Hematopoietic multipotent progenitor cell treated with erythropoietin and hydrocortisone succinate and interleukin-3 and kit ligand, for 6 days (in vitro differentiated cells): ENCODE measurements around the gene TSPAN18.

Source experiments
- DNase-seq: peaks from one replicate; pipeline ENCODE4 v3.0.0-alpha.2; 2015

Gene TSPAN18

DNA sequence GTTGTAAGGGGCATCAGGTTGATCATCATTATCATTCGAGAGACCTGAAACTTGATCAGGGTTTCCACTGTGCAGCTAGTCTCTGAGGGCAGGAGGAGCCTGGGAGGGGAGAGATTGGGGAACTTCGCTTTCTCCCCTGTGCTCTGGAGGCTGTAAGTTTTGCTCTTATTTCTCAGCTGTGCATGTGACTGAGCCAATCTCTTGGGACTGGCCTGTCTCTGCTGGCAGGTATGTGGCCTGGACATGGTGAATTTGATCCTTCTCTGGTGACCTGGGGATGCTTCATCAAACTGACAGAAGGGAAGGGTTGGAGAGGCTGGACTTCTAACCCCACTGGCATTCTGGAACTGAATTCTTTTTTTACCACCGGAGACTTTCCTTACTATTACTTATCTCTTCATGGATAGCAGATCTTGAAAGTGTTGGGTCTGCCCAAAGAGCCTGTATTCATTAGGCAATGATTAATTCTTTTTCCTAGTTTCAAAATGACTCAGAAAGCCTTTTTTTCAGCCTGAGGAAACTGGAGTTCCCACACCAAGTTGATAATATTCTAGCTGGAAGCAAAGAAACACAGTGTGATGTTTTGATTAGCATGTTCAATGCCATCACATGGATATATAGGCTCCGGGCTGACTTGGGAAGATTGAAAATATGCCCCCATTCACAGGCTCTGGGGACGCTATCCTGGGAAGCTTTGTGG lies 36.5 kb downstream of the TSPAN18 start:
- DNase-seq, result no peak

DNA sequence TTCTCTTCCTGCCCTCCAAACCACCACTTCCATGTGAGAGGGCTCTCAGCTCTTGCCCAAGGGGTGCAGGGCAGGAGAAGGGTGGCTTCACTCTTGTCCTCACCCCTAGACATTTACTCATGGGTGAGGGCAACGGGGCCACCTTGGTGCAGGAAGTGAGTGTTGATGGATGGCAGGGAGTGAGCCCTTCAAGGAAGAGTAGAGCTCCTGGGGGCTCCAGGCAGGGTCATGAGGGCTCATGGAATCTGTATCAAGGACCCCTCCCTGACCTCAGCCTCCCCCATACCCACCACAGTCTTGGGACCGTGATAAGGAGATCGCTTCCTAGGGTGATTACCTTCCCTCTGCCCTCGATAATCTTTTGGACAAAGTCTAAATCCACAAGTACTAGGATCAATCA lies 37.8 kb downstream of the TSPAN18 start:
- DNase-seq, result no peak

- DNase-seq, result no peak
Observed at GRCh38 chr11:44765026-44765595, 38.3 kb downstream of the TSPAN18 start.

DNA sequence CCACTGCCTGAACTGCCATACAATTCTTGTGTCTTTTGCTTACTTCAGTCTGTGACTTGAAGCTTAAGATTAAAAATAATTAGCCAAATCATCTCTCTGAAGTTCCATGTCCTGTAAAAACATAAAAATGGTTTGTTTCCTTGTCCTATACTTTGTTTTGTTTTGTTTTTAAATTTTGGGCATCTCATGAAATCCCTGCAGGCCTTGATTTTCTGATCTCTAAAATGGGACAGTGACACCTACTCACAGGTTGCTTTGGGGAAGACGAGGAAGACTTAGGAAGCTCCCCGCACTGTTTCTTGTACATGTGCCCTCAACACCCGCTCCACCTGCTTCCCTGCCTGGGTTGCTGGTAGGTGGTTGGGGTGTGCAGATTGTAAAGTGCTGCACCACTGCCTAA lies 38.9 kb downstream of the TSPAN18 start:
- no peak for DNase-seq

DNA sequence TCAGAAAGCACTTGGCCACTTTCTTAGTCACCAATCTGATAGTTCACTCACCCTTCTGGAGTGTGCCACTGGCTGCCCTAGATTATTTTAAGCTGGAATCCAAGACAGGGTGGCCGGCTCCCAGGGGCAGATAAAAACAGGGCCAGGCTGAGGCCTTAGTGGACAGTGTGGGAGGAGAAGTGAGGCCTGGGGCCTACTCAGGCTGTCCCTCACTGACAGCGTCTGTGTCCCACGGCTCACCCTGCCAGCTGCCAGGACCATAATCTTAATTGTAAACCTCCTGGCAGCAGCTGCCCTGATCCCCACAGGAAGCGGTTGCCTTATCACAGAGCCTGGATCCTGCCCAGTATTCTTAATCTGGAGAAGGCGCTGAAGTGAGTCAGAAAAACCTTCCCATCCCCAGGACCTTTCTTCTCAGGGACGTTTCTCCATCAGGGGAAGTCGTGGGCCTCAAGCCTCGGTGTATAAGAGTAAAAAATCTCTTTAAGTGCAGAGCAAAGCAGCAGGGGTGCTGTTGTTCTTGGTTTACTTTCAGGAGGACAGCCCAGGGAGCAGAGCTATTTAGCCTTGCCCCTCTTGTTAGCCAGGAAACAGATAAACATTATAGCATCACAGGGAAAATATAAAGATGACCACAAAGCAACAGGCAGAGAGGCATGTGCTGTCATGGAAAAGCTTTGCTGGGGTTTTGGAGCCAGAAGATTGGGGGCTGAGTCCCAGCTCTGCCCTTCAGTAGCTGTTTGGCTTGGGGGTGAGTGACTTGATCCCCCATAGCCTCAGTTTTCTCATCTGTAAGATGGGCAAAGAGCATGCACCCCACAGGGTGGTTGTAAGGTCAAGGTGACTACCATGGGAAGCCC lies 39.6 kb downstream of the TSPAN18 start:
- peak; percentile 83 for DNase-seq

GRCh38 chr11:44766972-44767278 lies 40.2 kb downstream of the TSPAN18 start:
- no peak for DNase-seq

GRCh38 chr11:44767421-44767820 lies 40.7 kb downstream of the TSPAN18 start:
- no peak for DNase-seq

DNA sequence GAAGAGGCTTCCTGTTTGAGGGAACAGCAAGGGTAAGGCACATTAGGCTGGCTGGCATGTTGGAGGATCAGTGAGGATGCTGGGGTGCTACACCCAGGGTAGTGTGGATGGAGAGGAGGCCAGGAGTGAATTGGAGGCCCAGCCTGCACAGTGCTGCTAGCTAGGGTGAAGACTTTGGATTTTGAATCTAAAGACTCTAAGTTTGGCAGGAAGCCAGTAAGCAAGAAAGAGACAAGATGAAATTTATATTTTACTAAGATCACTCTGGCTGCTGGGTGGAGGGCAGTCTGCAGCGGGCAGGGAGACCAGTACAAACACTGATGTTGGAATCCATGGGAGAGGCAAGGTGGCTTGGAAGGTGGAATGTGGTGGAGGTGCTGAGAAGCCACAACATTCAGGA lies 43.6 kb downstream of the TSPAN18 start:
- peak; percentile 30 for DNase-seq

- no peak for DNase-seq
Observed at GRCh38 chr11:44771252-44771734, 44.5 kb downstream of the TSPAN18 start.

GRCh38 chr11:44771841-44772240 lies 45.1 kb downstream of the TSPAN18 start:
- DNase-seq, result no peak

DNA sequence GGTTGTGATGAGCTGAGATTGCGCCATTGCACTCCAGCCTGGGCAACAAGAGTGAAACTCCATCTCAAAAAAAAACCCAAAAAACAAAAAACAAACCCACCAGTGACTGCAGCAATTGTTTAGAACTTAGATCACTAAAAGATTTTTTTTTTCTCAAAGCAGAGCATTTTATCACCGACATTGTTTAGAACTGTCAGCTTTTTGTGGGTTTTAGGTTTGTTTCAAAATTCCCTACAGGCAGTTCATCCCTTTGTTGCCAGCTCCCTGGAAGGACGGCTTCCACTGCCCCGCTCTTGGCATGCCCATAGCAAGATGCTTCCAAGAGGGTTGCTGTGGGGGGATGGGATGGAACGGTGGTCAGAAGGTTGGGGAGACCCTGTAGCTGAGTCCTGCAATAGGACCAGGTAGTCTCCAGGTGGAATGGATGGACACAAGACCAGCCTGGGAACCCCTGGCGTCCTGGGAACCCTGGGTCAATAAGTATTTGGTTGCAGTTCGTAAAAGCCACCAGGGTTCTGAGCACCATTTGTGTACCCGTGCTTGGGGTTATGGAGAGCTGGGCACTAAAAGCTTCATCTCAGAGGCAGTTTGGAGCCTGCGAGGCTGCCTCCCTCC lies 46.7 kb downstream of the TSPAN18 start:
- DNase-seq, result no peak

GRCh38 chr11:44774108-44774507 lies 47.3 kb downstream of the TSPAN18 start:
- DNase-seq, result no peak

DNA sequence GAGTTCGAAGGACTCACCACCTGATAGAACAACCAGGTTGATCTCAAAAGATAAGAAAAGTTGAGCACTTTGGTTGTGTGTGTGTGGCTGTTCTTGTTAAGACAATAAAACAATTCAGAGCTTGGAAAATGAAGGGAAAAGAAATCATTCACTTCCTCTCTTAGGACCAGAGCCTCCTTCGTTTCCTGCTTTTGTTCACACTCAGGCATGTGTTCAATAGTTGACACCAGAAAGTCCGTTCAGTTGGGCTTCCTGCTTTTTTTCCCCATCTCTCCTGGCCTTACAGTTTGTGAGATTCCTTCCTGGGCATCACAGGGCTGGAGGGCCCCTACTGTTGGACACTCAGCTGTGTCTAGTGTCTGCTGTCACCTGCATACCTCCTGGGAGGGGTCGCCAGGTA lies 48.0 kb downstream of the TSPAN18 start:
- no peak for DNase-seq

DNA sequence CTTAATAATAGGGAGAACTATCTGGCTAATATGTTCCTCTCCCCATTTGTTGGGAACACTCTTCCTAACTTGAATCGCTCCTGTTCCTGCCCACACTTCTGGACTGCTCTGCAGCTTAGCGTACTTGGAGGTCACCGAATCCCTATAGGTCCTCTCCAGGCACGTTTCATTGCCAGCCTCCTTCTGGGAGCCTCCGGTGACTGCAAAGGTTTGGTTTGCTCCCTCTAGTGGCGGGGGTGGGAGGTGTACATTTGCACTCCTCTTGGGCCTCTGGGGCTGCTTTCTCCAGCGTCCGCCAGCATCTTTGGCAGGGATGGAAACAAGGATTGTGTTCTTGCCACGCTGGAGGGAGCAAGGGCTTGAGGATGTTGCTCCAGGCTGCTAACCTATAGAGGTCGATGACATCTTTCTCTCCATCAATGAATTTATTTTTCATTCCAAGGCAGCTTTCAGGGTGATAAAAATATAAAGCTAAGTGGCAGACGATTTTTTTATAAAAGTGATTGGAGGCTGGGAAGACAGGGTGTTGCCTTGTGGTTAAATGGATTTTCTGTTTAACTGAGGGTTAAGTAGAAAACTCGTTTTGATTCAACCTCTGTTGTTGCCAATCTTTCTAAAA lies 48.7 kb downstream of the TSPAN18 start:
- peak; percentile 88 for DNase-seq

DNA sequence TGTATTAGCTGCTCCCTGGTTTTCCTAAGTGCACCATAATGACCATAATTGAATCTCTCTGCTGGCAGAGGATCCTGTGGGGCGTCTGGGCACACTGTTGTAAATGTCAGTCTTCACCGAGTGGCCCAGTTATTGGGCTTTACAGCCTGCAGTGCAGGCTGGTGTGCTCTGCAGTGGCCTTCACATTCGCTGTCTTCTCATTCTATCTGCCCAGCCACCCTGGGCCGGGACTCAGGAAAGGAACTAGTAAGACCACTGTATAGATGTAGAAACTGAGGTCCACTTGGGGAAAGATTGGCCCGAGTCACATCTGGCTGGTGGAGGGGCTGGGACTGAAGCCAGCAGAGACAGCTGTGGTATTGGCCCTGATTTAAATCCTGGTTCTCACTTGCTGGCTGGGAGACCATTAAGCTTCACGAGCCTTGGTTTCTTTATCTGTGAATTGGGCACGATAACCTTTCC lies 49.3 kb downstream of the TSPAN18 start:
- no peak for DNase-seq

DNA sequence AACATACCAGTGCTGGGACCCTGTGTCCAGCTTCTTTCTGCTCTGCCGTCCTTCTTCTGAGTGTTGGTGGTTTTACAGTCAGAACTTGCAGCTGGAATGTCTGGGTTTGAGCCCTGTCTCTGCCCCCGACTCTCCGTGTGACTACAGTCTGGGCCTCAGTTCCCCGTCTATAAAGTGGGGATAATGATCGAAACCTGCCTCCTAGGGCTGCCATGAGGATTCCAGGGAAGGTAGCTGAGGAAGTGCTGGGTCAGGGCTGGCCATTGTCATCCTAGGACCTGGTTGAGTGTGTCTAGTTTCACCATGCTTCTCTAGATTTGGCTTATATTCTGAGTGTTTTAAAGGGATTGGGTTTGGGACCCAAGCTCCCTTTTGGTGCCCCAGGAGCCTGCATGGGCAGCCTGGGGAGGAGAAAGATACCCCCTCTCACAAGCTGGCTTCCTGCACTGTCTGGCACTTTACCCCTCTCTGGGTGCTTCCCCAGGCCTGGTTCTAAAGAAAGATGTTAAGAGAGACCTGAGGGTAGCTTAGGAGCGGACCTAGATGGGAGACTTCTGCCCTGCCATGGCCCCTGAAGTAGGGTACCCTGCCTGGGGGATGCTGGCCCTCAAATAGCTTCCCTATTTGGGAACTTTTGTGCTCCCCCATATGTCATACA lies 49.9 kb downstream of the TSPAN18 start:
- DNase-seq, result no peak

DNA sequence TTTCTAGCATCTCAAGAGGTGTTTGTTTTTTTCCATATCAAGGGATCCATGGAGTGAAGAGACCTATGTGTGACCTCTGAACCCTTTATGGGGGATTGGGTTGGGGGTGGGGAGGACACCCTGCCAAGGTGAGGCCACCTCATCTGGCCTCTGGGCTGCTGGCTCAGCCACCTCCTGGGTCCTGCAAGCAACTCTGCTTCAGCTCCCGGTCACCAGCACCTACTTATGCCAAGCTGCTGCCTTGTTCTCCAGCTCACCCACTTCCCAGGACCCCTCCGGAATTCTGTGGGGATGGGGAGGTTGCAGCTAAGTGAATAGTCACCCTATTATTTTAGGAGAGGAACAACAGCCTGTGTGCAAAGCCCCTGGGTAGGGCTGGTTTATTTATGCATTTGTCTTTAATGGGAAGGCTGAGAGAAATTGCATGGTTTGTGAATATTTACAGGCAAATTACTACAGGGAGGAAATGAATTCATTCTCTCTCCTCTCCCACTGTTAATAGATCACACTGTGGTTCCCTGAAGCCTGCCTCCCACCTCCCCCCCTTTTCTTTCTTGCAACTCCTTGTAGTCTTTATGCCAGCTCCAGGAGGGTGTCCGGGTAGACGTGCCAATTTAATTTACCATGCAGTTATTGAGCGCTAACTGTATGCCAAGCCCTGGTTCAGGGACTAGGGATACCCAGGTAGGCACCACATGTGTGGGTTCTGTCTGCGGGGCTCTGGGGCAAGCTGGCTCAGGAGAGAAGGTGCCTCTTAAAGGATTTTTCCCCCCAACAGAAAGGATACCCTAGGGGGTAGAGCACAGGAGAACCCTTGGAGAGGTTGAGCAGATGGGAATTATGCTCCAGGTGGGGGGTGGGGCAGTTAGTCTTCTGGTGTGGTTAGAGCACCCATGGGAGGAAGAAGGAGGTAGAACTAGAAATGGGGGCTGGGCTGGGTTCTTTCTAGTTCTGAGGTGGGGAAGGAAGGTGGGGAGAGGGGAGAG lies 50.7 kb downstream of the TSPAN18 start:
- no peak for DNase-seq

DNA sequence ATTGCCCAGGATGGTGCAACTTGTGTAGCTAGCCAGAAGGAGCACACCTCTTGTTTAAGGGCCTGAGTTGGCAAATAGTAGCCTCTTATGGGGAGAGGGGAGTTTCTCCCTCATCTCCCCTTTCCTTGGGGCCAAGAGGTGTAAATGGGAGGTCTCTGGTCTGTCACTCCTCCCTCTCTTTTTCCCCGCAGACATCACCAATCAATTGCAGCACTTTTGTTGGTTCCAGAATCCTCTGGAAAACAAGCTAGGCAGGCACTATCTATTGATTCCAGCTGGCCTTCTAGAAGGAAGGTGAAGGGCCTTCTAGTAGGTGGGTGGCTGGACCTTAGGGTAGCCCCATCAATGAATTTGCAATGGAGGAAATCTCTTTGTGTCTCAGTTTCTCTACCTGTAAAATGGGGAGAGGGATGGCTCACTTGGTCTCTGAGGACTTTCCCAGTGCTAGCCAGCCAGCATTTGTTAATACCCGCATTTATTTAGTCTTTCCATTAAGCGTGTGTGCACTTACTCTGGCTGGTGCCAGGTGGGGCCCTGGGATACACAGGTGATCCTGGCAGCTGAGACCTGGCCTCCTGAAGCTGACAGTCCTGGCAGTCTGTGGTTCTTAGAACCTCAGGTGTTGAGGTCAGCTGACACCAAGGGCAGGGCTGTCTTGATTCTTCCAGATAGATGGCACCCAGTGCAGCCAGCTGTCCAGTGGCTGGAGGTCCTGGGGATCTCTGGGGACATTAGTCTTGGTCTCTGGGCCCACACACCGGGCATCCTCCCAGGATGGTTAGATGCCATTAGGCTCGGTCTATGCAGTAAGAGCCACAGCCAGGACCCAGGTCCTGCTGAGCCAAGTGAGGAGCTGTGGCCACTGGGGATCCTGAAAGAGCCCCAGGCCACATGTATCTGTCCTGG lies 51.7 kb downstream of the TSPAN18 start:
- DNase-seq, result peak; percentile 58

- DNase-seq, result no peak
Observed at GRCh38 chr11:44779736-44780520, 53.2 kb downstream of the TSPAN18 start.
